IPS-18a (cell line): ENCODE data around the gene OR7G3.

Experiments used
- H3K27ac ChIP-seq: one replicate; pipeline ENCODE4 v1.5.1; 2013; ENCODE audit warnings: low read length
- H3K27me3 ChIP-seq: one replicate; pipeline ENCODE4 v1.6.1; 2013; ENCODE audit warnings: mild to moderate bottlenecking, low read length; ENCODE audit not compliant: control insufficient read depth, insufficient read depth
- H3K36me3 ChIP-seq: one replicate; pipeline ENCODE4 v1.6.1; 2013; ENCODE audit warnings: low read depth, low read length; ENCODE audit not compliant: control insufficient read depth
- H3K4me1 ChIP-seq: one replicate; pipeline ENCODE4 v1.6.1; 2013; ENCODE audit warnings: low read depth, low read length; ENCODE audit not compliant: control insufficient read depth
- H3K4me3 ChIP-seq: one replicate; pipeline ENCODE4 v1.5.1; 2013; ENCODE audit warnings: low read length
- H3K9ac ChIP-seq: one replicate; pipeline ENCODE4 v1.6.1; 2013; ENCODE audit warnings: mild to moderate bottlenecking, low read length, moderate library complexity
- H3K9me3 ChIP-seq: one replicate; pipeline ENCODE4 v1.6.1; 2013; ENCODE audit warnings: low read depth, low read length; ENCODE audit not compliant: control insufficient read depth

Gene OR7G3

DNA sequence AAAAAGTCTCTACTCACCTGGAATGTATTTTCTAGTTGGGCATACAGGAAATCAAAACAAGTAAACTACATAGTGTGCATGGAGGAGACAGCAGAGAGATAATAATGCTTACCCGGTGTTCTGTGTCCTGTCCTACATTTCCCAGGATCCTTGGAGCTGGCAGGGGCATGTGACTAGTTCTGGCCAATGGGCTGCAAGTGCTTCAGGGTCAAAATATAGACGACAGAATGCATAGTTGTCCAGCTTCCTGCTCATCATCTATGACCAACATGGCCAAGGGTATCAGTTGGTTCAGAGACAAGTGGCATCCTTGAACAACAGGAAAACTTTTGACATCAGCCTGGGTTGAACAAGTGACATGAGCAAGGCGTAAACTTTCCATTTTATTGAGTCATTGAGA is 21.9 kb upstream of the OR7G3 start:
- Histone ChIP-seq H3K27me3 (no peaks in the 10 kb centered on the region), H3K36me3 (peaks cover 11% of the 10 kb centered on the region), H3K4me1 (no peaks in the 10 kb centered on the region), H3K4me3 (no peak overlapping the region), H3K9me3 (peaks cover 30% of the 10 kb centered on the region), H3K9ac (no peak overlapping the region), H3K27ac (no peak overlapping the region)

DNA sequence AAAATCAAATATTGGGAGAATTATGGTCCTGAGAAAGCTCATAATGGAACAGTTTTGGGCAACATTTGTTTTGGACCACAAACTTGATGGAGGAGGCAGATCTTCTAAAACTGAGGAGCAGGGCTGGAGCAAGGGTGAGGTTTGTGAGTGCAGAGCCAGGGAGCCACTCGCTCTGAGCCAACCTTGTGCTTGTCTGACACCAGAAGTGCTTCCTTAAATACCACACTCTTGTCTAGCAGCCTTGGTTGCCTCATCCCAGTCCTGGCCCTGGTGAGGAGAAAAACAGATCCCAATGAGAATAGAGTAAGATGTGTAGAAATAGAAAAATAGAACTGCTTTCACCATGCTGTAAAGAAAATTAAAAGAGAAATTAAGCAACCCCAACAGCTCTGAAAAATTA is 20.1 kb upstream of the OR7G3 start:
- no peak overlapping the region for H3K27ac ChIP-seq
- H3K36me3 ChIP-seq: peaks cover 11% of the 10 kb centered on the region
- H3K9me3 ChIP-seq: peaks cover 30% of the 10 kb centered on the region
- H3K4me3 ChIP-seq: no peak overlapping the region
- peaks cover 4% of the 10 kb centered on the region for H3K4me1 ChIP-seq
- H3K9ac ChIP-seq: no peak overlapping the region
- no peaks in the 10 kb centered on the region for H3K27me3 ChIP-seq

DNA sequence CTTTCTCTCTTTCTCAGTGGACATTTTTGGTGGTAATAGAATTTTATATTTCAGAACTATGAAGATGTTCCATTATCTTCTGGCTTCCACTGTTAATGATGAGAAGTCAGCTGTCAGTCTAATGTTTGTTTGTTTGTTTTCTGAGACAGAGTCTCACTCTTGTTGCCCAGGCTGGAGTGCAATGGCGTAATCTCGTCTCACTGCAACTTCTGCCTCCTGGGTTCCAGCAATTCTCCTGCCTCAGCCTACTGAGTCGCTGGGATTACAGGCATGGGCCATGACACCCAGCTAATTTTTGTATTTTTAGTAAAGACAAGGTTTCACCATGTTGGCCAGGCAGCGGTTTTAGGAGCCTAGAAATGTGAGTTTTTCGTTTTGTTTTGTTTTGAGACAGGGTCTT is 18.2 kb upstream of the OR7G3 start:
- H3K36me3 ChIP-seq: peaks cover 11% of the 10 kb centered on the region
- peaks cover 4% of the 10 kb centered on the region for H3K4me1 ChIP-seq
- H3K9me3 ChIP-seq: peaks cover 23% of the 10 kb centered on the region

DNA sequence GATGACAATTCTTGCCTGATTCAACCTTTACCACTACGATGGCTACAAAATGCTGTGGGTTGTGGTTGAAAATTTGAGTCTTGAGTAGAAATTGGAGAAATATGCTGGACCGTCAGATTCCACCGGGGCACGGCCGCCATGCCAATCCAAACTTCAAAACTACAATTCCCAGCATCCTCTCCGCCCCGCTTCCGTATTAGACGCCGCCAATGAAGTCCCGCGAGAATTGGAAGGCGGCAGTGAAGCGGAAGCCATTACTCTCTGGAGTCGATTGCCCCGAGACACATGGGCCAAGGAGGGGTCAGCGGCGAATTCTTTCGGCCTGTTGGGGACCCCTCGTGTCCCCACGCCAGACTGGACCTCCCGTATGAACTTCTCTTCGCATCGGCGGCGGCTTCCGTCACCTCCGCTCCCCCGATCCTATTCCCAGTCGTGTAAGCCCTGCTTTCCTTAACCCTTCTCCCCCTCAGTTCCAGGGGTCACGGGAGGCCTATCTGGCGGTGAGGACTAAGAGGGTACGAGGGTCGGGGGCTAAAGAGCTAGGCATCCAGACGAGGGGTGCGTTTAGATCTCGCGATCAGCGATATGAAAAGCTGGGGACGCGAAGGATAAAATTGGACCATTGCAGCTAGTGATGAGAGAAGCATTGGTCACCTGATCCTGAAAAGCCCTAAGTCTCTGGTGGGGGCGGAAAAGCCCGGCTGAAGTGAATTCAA is 13.6 kb upstream of the OR7G3 start, which contains the start of gene ZNF317:
ZNF317 (plus strand) TSS at position 239 of the 716 bp plus-strand sequence. CDS start 15,620 bp downstream, outside the sequence.
- peaks cover 13% of the 10 kb centered on the region for H3K9me3 ChIP-seq
- peaks cover 4% of the 10 kb centered on the region for H3K4me1 ChIP-seq
- H3K4me3 ChIP-seq: peak within 1 kb of the TSS; percentile 96
- no peaks in the 10 kb centered on the region for H3K36me3 ChIP-seq
- no peaks in the 10 kb centered on the region for H3K27me3 ChIP-seq
- H3K27ac ChIP-seq: peak within 1 kb of the TSS; percentile 82
- H3K9ac ChIP-seq: peak within 1 kb of the TSS; percentile 98

More for the DNA sequence above, 18.2 kb upstream of the OR7G3 start:
- no peak overlapping the region for H3K9ac ChIP-seq
- no peaks in the 10 kb centered on the region for H3K27me3 ChIP-seq
- H3K27ac ChIP-seq: no peak overlapping the region
- H3K4me3 ChIP-seq: no peak overlapping the region

DNA sequence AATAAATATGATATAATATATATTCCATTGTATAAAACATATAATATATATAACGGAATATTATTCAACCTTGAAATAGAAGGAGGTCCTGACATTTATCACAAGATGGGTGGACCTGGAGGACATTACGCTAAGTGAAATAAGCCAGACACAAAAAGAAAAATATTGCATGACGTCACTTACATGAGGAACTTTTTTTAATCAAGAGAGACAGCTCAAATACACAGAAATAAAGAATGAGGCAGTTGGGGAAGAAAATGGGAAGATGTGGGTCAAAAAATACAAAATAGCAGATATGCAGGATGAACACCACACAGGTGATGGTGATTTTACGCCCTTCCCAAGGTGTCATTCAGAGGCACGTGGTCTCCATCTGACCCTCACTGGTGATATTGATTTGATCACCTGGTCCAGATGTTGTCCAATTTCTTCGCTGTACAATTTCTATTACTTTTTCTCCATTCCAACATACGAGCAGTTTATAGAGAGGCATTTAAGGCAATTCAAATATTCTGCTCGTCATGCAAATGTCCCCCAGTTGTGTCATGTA is 12.9 kb upstream of the OR7G3 start:
- Histone ChIP-seq H3K9me3 (peaks cover 7% of the 10 kb centered on the region), H3K4me3 (peak overlapping the region; percentile 96), H3K36me3 (no peaks in the 10 kb centered on the region), H3K9ac (peak overlapping the region; percentile 98), H3K4me1 (peaks cover 4% of the 10 kb centered on the region), H3K27ac (no peak overlapping the region), H3K27me3 (no peaks in the 10 kb centered on the region)

DNA sequence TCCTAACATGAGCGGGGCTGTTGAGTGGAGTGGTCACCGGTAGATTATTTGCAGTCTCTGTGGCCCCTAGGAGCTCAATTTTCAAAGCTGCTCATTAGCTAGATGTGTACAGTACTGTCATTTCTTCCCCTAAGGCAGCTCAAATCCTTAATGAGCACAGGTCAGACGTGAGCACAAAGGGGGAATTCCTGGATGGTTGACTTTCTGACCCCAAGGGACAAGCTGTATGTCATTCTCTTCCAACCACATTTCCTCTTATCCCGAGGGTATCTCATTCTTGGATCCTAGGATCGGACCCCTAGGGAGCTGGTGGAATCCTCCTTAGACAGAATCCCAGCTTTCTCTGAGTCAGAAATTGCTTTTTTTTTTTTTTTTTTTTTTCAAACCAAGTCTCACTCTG is 5.7 kb upstream of the OR7G3 start:
- Histone ChIP-seq H3K9me3 (peaks cover 7% of the 10 kb centered on the region), H3K9ac (no peak overlapping the region), H3K36me3 (no peaks in the 10 kb centered on the region), H3K27me3 (no peaks in the 10 kb centered on the region), H3K4me1 (no peaks in the 10 kb centered on the region), H3K27ac (no peak overlapping the region), H3K4me3 (no peak overlapping the region)

DNA sequence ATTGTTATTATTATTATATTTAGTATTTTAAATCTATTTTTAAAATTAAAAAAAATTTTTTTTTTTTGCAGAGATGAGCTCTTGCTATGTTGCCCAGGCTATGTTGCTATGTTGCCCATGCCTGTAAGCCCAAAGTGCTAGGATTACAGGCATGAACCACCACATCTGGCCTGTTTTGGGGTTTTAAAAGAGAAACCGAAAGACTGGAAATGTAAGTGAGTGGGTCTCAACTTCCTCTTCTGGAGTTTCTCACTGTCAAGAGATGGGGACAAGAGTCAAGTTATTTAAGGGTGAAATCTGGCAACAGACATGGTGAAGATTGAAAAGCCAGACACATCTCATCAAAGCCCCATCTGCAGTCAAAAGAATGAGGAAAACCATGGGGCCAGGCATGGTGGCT is 4.2 kb upstream of the OR7G3 start:
- Histone ChIP-seq H3K27me3 (no peaks in the 10 kb centered on the region), H3K36me3 (no peaks in the 10 kb centered on the region), H3K4me3 (no peak overlapping the region), H3K4me1 (no peaks in the 10 kb centered on the region), H3K9me3 (peaks cover 16% of the 10 kb centered on the region), H3K27ac (no peak overlapping the region), H3K9ac (no peak overlapping the region)

DNA sequence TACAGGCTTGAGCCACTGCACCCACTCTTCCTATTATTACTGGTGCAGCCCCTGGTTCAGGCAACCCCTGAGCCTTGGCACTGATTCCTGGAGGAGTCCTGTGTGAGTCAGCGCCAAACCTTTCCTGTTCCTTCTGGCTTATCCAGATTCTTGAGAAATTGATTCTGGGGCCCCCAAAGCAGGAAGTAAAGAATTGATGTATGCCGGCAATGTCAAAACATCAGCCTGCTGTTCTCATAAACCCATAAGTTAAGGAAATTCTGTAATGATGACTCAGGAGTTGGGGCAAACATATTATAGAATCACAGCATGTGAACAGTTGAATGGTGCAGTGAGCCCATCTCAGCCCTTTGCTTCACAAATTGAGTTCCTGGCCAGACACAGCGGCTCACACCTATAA is 1.4 kb upstream of the OR7G3 start:
- no peaks in the 10 kb centered on the region for H3K4me1 ChIP-seq
- H3K36me3 ChIP-seq: no peaks in the 10 kb centered on the region
- no peak overlapping the region for H3K4me3 ChIP-seq
- no peak overlapping the region for H3K27ac ChIP-seq
- H3K9ac ChIP-seq: no peak overlapping the region
- peaks cover 24% of the 10 kb centered on the region for H3K9me3 ChIP-seq
- no peaks in the 10 kb centered on the region for H3K27me3 ChIP-seq

DNA sequence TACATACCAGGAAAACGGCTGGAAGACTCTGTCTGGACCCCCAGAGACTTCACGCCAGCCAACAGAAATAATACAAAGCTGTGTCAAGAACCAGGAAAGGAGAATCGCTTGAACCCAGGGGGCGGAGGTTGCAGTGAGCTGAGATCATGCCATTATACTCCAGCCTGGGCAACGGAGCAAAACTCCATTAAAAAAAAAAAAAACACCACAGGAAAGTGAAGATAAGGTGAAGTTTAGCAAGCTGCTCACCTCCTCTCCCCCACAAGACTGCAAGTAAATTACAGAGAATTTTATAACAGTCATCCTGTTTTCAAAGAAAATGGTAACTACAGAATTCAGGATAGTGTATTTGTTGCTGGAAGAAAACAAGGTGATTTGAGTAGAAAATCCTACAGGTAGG is 10.2 kb downstream of the OR7G3 start:
- Histone ChIP-seq H3K36me3 (no peaks in the 10 kb centered on the region), H3K27ac (no peak overlapping the region), H3K9me3 (peaks cover 28% of the 10 kb centered on the region), H3K9ac (no peak overlapping the region), H3K4me1 (no peaks in the 10 kb centered on the region), H3K27me3 (no peaks in the 10 kb centered on the region), H3K4me3 (no peak overlapping the region)

DNA sequence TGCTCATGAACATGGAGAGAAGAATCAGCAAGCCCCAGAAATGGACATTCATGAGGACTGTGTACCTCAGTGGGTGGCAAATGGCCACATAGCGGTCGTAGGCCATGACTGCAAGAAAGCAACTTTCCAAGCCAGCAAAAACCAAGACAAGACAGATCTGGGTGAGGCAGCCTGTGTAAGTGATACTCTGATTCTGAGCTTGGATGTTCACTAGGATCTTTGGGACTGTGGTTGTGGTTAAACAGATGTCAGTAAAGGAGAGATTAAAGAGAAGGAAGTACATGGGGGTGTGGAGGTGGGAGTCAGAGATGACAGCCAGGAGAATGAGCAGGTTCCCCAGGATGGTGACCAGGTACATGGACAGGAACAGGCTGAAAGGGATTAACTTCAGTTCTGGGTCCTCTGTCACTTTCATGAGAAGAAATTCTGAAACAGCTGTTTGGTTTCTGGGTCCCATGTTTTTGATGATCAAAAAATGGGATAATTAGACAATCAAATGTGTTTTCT is 11.4 kb downstream of the OR7G3 start, which contains the start of gene OR7G1:
OR7G1 (minus strand) TSS at position 457 of the 507 bp plus-strand sequence; CDS start at position 457, 0 bp downstream.
- Histone ChIP-seq H3K27ac (no peak within 1 kb of the TSS), H3K9ac (no peak within 1 kb of the TSS), H3K4me1 (no peaks in the 10 kb centered on the region), H3K4me3 (no peak within 1 kb of the TSS), H3K36me3 (no peaks in the 10 kb centered on the region), H3K9me3 (peaks cover 31% of the 10 kb centered on the region), H3K27me3 (no peaks in the 10 kb centered on the region)

DNA sequence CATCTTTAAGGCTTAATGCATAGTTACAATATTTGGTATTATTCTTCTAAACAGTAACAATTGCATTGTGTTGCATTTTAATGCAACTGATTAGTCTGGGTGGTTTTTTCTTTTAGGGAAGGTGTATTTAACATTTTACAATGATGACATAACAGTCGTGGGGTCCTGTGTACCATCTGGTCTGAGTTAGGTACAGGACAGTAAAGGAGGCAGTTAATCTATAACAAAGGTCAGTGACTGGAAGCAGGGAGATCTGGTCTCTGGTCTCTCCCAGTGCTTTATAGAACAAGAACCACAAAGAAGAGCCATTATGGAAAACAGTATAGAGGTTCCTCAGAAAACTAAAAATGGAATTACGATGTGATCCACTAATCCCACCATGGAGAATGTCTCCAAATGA is 16.8 kb downstream of the OR7G3 start:
- H3K36me3 ChIP-seq: no peaks in the 10 kb centered on the region
- H3K27ac ChIP-seq: no peak overlapping the region
- H3K9ac ChIP-seq: no peak overlapping the region
- H3K4me3 ChIP-seq: no peak overlapping the region
- H3K27me3 ChIP-seq: no peaks in the 10 kb centered on the region
- peaks cover 38% of the 10 kb centered on the region for H3K9me3 ChIP-seq
- no peaks in the 10 kb centered on the region for H3K4me1 ChIP-seq

DNA sequence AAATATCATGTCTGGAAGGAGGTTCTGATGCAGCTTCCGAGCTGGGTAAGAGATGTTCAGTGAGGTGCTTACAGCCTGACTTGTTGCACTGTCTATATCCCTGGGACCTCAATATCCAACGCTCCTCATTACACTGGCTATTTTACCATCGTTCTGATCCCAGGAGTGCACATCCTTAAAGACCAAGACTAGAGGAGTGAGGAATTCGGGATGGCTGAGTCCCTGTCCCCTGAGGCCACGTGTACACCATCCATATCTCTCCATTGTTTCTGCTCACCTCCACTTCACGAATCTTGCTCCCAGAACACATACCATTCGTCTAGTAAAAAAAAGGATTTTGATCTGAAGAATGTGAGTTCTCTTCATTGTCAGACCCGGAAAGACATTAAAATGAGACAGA is 19.4 kb downstream of the OR7G3 start, which contains the start of gene OR7G2:
OR7G2 (minus strand) TSS at position 101 of the 400 bp plus-strand sequence. CDS start 4,232 bp downstream, outside the sequence.
- Histone ChIP-seq H3K9me3 (peaks cover 34% of the 10 kb centered on the region), H3K9ac (no peak within 1 kb of the TSS), H3K27ac (no peak within 1 kb of the TSS), H3K4me3 (no peak within 1 kb of the TSS), H3K4me1 (no peaks in the 10 kb centered on the region), H3K27me3 (no peaks in the 10 kb centered on the region), H3K36me3 (no peaks in the 10 kb centered on the region)
